ENCODE data around the gene GATC.

GRCh38 chr12:120490833-120491512, 44.7 kb downstream of the GATC start:
- TF ChIP-seq CTCF (IDR thresholded peaks at IDR 0.05) (no peak), EZH2 (IDR thresholded peaks at IDR 0.05; ENCODE audit: borderline replicate concordance, insufficient read depth, low read depth, low read length, poor library complexity, severe bottlenecking) (no peak)
